Measurements from ENCODE around the gene MACROD1.

The MACROD1 gene

DNA sequence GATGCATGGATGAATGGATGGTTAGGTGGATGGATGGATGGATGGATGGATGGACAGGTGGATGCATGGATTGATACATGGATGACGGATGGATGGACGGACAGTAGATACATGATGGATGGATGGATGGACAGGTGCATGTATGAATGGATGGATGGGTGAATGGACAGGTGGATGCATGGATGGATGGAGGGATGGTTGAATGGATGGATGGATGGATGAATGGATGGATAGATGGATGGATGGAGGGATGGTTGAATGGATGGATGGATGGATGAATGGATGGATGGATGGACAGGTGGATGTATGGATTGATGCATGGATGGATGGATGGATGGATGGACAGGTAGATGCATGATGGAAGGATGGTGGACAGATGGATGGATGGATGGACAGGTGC lies 51.7 kb downstream of the MACROD1 start:
- no peak for DNase-seq

- DNase-seq = no peak
Observed at GRCh38 chr11:64113462-64113780, 52.5 kb downstream of the MACROD1 start.

DNA sequence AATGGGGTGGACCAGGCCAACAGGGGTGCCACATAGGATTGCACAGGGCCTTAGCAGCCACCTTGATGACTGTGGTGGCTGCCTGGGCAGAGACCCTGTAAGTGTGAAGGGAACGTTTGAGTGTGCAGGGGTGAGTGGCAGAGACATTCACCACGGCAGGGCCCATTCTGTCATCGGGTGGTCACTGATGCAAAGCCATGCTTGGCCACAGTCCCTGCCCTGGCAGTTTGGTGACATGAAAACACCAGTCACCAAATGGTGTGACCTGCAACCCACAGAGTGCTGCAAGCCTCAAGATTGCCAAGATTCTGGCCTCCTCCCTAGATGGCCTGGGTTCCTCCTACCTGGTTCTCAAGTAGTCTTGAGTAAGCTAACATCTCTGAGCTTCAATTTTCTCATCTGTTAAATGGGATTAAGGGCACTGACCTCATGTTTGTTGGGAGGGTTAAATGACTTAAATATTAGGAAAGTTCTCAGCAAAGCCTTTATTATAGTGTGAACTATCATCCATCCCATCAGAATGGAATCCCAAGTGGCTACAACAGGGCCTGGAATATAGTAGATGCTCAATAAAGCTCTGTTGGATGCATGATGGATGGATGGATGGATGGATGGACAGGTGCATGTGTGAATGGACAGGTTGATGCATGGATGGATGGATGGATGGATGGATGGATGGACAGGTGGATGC lies 53.0 kb downstream of the MACROD1 start:
- DNase-seq = no peak

DNA sequence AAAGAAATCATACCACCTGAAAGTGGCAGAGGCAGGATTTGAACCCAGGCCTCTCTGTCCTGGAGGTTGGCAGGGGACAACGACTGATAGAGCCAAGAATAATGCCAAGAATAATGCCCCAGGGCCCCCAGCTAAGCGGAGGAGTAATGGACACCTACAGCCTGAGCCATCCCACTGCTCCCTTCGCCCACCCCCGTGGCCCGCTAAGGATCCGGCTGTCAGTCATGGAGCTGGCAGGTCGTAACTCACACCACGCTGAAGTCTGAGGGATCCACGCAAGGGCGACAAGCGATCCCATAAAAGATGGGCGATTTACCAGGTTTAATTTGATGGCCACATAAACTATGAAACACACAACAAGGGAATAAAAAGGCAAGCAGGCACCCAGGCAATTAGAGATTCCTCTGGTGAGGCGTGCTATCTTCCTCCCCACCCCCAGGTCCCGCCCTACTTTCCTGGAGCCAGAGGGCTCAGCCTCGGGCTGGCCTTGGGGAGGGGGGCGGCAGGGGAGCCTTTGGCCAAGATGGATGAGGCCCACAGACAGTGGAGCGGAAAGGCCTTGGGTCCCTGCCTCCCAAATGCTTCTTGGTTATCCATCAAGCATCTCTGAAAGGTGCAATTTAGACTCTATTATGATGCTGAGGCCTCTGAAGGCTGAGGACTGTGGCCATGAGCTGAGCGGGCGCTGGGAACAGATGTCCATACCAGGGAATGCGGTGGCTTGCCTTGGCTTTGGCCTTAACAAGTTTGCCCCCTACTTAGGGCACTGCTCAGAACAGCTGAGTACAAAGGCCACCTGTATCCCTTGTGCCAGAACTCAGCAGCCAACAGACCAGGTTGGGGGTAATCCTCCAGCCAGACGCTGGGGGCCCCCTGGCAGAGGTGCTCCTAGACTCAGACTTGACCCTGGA lies 55.2 kb downstream of the MACROD1 start:
- DNase-seq = no peak

DNA sequence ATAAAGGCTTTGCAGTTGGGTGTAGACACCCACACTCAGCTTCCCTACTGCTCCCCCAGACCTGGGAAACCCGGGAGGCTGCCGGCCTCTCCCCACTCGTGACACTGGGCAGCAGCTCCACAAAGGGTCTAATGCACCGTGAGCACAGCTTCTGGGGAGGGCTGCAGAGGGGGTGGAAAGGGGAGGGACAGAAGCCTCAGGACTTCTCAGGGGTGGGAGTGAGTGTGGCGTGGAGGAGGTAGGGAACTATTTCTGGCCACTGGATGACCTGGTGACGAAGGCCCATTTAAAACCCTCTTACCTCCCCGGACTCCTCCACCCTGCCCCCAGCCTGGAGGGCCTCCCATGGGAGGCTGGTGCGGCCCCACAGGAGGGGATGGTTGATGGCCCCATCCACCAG lies 56.6 kb downstream of the MACROD1 start:
- no peak for DNase-seq

DNA sequence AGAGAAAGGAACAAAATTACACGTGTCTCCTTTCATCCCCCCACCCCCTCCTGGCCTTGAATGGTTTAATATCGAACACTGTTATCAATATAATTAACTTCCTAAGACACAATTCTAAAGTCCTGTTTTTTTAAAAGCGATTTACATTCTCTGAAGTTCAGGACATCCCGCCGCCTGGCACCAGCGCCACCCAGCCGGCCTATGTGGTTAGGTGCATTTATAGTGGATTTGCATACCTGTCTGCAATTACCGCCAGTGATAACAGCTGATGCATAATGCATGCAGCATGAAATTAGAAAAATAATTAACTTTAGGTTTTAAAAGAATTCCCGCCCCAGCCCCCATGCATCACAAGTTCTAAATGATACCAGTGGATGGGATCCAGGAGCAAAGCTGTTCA lies 58.6 kb downstream of the MACROD1 start:
- DNase-seq = no peak

DNA sequence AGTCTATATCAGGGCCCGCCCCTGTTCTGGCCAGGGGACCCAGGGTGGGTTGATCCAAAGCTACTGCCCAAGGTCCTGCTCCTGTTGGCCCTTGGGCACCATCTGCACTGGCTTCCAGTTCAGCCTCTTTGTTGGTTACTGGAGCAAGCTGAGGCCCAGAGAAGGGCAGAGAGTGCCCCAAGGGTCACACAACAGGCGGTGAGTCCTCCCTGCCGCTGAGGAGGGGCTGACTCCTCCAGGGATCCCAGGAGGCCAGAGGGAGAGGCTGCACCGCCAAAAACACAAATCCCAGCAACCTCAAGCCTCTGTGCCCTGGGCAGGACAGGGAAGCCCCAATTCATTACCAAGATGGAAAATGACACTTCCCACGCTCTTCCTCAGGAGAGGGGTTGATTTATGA lies 61.3 kb downstream of the MACROD1 start:
- no peak for DNase-seq

GRCh38 chr11:64103277-64103985 lies 62.5 kb downstream of the MACROD1 start:
- no peak for DNase-seq

- peak in 6 of 51 donors; percentile 26 to 63 (median 34) for DNase-seq
Observed at GRCh38 chr11:64102005-64102738, 63.7 kb downstream of the MACROD1 start.

DNA sequence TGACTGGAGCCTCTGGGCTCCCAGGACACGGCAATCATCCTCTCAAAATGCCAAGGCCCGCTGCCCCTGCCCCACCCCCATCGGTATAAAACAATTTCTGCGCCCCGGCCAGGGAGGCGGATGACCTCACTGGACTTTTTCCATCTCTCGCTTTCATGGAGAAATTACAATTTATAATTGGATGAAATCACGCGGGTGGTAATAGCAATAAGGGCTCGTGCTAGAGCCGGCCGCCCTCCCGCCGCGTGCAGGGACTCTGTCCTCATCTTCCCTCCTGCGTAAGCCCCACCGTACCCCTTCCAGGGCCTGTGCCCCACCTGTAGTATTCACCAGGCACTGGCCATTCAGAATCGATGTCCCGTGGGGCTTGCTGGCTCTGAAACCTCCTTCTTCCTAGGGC lies 64.5 kb downstream of the MACROD1 start:
- DNase-seq = peak in 29 of 51 donors; percentile 20 to 72 (median 47)

GRCh38 chr11:64100782-64101353 lies 65.0 kb downstream of the MACROD1 start:
- DNase-seq = no peak

DNA sequence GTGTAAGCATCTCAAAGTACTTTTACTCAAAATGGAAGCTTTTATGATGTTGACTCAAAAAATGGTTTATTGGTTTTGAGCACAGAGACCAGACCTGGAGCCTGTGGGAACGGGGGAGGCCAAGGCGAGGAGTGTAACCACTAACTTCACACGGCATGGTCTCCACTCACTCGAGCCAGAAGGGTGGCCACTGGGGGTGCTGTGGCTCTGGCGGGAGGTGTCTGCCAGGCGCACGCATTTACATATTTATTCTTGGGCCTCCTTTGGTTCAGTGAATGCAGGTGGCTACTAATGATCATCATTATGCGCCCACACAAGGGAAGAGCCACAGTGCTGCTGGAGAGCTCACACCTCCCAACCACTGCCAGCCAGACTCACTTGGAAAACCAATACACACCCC lies 65.6 kb downstream of the MACROD1 start:
- DNase-seq = peak in 10 of 51 donors; percentile 20 to 48 (median 30)

DNA sequence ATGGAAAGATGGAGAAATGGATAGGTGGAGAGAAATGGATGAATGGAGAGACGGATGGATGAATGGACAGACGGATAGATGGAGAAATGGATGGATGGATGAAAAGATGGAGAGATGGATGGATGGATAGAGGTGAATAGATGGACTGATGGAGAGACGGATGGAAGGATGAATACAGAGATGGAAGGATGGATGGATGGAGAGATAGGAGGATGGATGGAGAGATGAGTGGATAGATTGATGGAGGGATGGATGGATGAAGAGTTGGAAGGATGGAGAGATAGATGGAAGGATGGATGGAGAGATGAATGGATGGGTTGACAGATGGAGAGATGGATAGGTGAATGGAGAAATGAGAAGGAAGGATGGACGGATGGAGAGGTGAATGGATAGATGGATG lies 66.5 kb downstream of the MACROD1 start:
- DNase-seq = no peak

GRCh38 chr11:64098318-64098831 lies 67.5 kb downstream of the MACROD1 start:
- peak in 5 of 51 donors; percentile 21 to 68 (median 25) for DNase-seq

- peak in 6 of 51 donors; percentile 30 to 48 (median 41) for DNase-seq
Observed at GRCh38 chr11:64097468-64098317, 68.2 kb downstream of the MACROD1 start.

- peak in 22 of 51 donors; percentile 14 to 69 (median 44) for DNase-seq
Observed at GRCh38 chr11:64096835-64097234, 69.1 kb downstream of the MACROD1 start.

GRCh38 chr11:64095949-64096348 lies 70.0 kb downstream of the MACROD1 start:
- peak in 2 of 51 donors; percentile 27 to 28 for DNase-seq

- DNase-seq = peak in 3 of 51 donors; percentile 38 to 65 (median 48)
Observed at GRCh38 chr11:64095273-64095817, 70.6 kb downstream of the MACROD1 start.

Measured in hypothalamus (tissue), 51 donors.